Measurements from ENCODE around the gene KCNT2.

The KCNT2 gene

DNA sequence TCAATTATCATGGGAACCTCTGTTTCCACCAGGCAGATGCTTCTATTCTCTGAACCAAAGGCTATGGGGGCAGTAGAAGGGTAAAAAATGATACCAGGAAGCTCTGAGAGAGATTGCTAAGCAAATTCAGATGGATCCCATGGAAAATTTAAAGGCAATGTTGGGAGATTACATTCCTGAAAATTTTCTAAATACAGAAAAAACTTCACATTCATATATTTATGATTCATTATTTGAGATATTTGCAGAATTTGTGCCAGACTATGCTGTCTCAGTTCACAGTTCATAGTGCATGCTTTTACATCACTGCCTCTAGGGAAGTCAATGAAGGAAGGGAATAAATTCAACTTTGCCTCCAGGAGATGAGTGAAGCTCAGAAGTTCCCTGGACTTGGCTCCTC is 57.5 kb downstream of the KCNT2 start:
- H3K79me2 ChIP-seq (ENCODE audit: control insufficient read depth, low read length) = no peaks in the 10 kb centered on the region

DNA sequence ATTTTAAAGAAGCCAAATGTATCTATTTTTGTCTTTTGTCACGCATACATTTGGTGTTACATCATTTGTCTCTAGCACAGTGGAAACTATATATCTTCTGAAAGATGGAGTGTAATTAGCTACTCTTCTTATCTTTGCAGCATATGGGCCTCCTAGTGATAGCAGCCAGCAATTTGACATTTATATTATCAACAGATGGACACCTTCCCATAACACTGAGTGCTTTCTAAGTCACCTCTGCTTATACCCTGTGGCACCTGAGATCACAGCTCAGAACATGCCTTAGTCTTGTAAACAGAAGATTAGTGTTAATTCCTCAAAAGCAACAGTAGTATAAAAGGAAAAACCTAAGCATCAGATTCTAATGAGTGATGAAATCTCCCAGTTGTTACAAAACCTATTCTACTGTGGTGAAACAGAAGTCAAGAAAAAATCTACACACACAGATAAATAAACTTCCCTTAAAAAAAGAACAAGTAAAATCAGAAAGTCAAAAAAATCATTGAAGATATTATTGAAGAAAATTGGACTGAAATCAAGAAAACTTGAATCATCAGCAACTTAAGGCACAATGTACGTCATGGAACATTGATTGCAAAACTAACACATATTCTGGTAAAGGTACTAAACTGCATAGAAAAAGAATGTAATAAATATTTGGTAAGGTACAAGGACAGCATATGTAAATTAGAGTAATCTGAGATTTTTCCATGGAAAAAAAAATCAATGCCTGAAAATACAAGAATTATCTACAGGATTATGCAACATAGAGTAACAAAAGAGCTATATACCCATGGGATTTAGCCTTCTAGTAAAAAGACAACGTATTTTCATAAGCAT is 61.7 kb downstream of the KCNT2 start:
- H3F3A ChIP-seq (ENCODE audit: control insufficient read depth, insufficient read depth) = no peaks in the 10 kb centered on the region
- no peaks in the 10 kb centered on the region for H3K79me2 ChIP-seq (ENCODE audit: control insufficient read depth, low read length)
- H4K20me1 ChIP-seq (ENCODE audit: control insufficient read depth, insufficient read depth, low read depth, low read length) = no peaks in the 10 kb centered on the region
- no peaks in the 10 kb centered on the region for H3K4me1 ChIP-seq (ENCODE audit: control insufficient read depth, low read length)
- H3K9me3 ChIP-seq (ENCODE audit: control insufficient read depth, insufficient read depth, low read length) = no peaks in the 10 kb centered on the region
- TF ChIP-seq, protein P1, sequence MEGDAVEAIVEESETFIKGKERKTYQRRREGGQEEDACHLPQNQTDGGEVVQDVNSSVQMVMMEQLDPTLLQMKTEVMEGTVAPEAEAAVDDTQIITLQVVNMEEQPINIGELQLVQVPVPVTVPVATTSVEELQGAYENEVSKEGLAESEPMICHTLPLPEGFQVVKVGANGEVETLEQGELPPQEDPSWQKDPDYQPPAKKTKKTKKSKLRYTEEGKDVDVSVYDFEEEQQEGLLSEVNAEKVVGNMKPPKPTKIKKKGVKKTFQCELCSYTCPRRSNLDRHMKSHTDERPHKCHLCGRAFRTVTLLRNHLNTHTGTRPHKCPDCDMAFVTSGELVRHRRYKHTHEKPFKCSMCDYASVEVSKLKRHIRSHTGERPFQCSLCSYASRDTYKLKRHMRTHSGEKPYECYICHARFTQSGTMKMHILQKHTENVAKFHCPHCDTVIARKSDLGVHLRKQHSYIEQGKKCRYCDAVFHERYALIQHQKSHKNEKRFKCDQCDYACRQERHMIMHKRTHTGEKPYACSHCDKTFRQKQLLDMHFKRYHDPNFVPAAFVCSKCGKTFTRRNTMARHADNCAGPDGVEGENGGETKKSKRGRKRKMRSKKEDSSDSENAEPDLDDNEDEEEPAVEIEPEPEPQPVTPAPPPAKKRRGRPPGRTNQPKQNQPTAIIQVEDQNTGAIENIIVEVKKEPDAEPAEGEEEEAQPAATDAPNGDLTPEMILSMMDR (IDR thresholded peaks at IDR 0.05; ENCODE audit: low read depth, low read length, poor library complexity, severe bottlenecking) = no peak
- no peak for TF ChIP-seq EZH2phosphoT487 (IDR thresholded peaks at IDR 0.05; ENCODE audit: borderline replicate concordance, low read length)
- no peak overlapping the region for H3K4me3 ChIP-seq (ENCODE audit: low read length)
- no peaks in the 10 kb centered on the region for H3K36me3 ChIP-seq (ENCODE audit: control insufficient read depth, low read length)
- H3K27ac ChIP-seq (ENCODE audit: low read depth, low read length) = no peak overlapping the region
- H3K27me3 ChIP-seq (ENCODE audit: control insufficient read depth, low read length) = no peaks in the 10 kb centered on the region
- no peak overlapping the region for H3K4me2 ChIP-seq (ENCODE audit: low read length)
- no peaks in the 10 kb centered on the region for H3K9me2 ChIP-seq (replicated peaks; ENCODE audit: control insufficient read depth, low read length)

More for the DNA sequence above, 57.5 kb downstream of the KCNT2 start:
- H3F3A ChIP-seq (ENCODE audit: control insufficient read depth, insufficient read depth) = no peaks in the 10 kb centered on the region
- H3K36me3 ChIP-seq (ENCODE audit: control insufficient read depth, low read length) = no peaks in the 10 kb centered on the region
- no peaks in the 10 kb centered on the region for H3K27me3 ChIP-seq (ENCODE audit: control insufficient read depth, low read length)
- H3K4me2 ChIP-seq (ENCODE audit: low read length) = no peak overlapping the region
- H3K9me3 ChIP-seq (ENCODE audit: control insufficient read depth, insufficient read depth, low read length) = no peaks in the 10 kb centered on the region
- H3K27ac ChIP-seq (ENCODE audit: low read depth, low read length) = no peak overlapping the region
- no peaks in the 10 kb centered on the region for H4K20me1 ChIP-seq (ENCODE audit: control insufficient read depth, insufficient read depth, low read depth, low read length)
- no peak overlapping the region for H3K4me3 ChIP-seq (ENCODE audit: low read length)
- 0 out of 2 replicates have a peak, but pooled peaks cover 2% of the 10 kb centered on the region for H3K9me2 ChIP-seq (replicated peaks; ENCODE audit: control insufficient read depth, low read length)
- TF ChIP-seq EZH2phosphoT487 (IDR thresholded peaks at IDR 0.05; ENCODE audit: borderline replicate concordance, low read length) = no peak
- TF ChIP-seq, protein P1 (IDR thresholded peaks at IDR 0.05; ENCODE audit: low read depth, low read length, poor library complexity, severe bottlenecking) = no peak
- H3K4me1 ChIP-seq (ENCODE audit: control insufficient read depth, low read length) = no peaks in the 10 kb centered on the region

DNA sequence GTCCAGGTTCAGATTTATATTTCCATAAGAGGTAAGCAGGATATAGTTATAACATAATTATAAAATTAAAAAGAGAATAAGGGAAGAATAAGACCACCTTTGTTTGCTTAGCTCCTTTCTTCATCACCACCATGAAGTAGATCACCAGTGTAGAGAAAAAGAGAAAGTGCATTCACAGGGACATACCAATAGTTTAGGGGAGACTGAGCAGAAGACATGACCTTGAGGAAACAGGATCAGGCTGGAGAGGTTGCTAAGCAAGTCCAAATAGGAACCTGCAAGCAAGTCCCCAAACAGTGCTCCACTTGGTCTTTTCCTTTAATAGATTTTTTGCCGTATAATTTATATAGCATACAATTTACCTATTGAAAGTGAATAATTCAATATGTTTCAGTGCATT is 63.0 kb downstream of the KCNT2 start:
- no peaks in the 10 kb centered on the region for H3K9me3 ChIP-seq (ENCODE audit: control insufficient read depth, insufficient read depth, low read length)
- no peaks in the 10 kb centered on the region for H4K20me1 ChIP-seq (ENCODE audit: control insufficient read depth, insufficient read depth, low read depth, low read length)
- TF ChIP-seq, protein P1 (IDR thresholded peaks at IDR 0.05; ENCODE audit: low read depth, low read length, poor library complexity, severe bottlenecking) = no peak
- no peak for TF ChIP-seq EZH2phosphoT487 (IDR thresholded peaks at IDR 0.05; ENCODE audit: borderline replicate concordance, low read length)
- H3K36me3 ChIP-seq (ENCODE audit: control insufficient read depth, low read length) = no peaks in the 10 kb centered on the region
- no peaks in the 10 kb centered on the region for H3K9me2 ChIP-seq (replicated peaks; ENCODE audit: control insufficient read depth, low read length)
- no peak overlapping the region for H3K4me2 ChIP-seq (ENCODE audit: low read length)
- no peaks in the 10 kb centered on the region for H3K79me2 ChIP-seq (ENCODE audit: control insufficient read depth, low read length)
- no peak overlapping the region for H3K27ac ChIP-seq (ENCODE audit: low read depth, low read length)
- H3K4me3 ChIP-seq (ENCODE audit: low read length) = no peak overlapping the region
- no peaks in the 10 kb centered on the region for H3F3A ChIP-seq (ENCODE audit: control insufficient read depth, insufficient read depth)
- H3K27me3 ChIP-seq (ENCODE audit: control insufficient read depth, low read length) = no peaks in the 10 kb centered on the region
- H3K4me1 ChIP-seq (ENCODE audit: control insufficient read depth, low read length) = no peaks in the 10 kb centered on the region

Data from DOHH2 (cell line).